ENCODE results near the gene DNMBP. TPM values are rescaled to one million over a fixed set of nuclear protein-coding genes. Genes with fewer than 3 reads are reported as not detected.

DNMBP gene
- total RNA-seq, 1 experiment from 2014 or later = 14.4 TPM

DNA sequence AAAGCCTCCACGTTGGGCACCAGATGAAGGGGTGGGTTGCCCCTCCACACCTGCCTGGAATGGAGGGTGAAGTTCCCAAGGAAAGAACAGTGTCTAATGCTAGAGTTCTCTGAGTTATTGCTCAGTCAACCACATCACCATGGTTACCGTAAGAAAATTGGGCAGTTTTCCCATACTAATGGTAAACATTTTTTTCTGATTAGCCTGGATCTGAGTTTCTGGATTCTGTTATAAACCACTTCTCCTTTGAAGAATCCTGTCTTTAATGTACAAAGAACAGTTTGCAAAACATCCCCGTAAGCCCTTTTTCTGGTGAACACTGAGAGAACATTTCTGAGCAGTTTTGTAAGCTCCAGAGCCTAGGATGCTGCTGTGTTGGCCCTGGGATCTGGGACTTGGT, 181.8 kb downstream of the DNMBP start:
- DNase-seq (ENCODE audit: low spot score) = no peak

Other genes starting within 250 kb of the DNMBP start
- gene ABCC2, start 227.3 kb downstream of the DNMBP start, total RNA-seq (2014; rRNA removed; shearing (Covaris generic)) = 0.55 and 2.5 TPM in 2 replicates
- gene CPN1, start 71.9 kb upstream of the DNMBP start, total RNA-seq (2014; rRNA removed; shearing (Covaris generic)) = not detected in 2 replicates
- gene ERLIN1, start 176.1 kb upstream of the DNMBP start, total RNA-seq (2014; rRNA removed; shearing (Covaris generic)) = 12.5 and 13.0 TPM in 2 replicates
- 14.7 and 15.2 TPM in 2 replicates for gene CHUK, start 219.6 kb upstream of the DNMBP start, total RNA-seq (2014; rRNA removed; shearing (Covaris generic))